DOHH2 (cell line): ENCODE data around the gene NKAIN2.

Experiments
- H3F3A ChIP-seq: fragments of 200-600 bp; sonication (generic), shearing (Covaris generic); 2 replicates; pipeline ENCODE4 v1.6.0; 2016; ENCODE audit warnings: antibody characterized with exemption, mild to moderate bottlenecking; ENCODE audit not compliant: control insufficient read depth, insufficient read depth
- H3K27ac ChIP-seq: fragments of 200-600 bp; sonication (generic); 2 replicates; pipeline ENCODE4 v1.5.1; 2014; ENCODE audit warnings: low read depth, mild to moderate bottlenecking, low read length, moderate library complexity
- H3K27me3 ChIP-seq: fragments of 200-600 bp; sonication (generic); 2 replicates; pipeline ENCODE4 v1.6.1; 2014; ENCODE audit warnings: mild to moderate bottlenecking, low read length, mixed read lengths; ENCODE audit not compliant: control insufficient read depth
- H3K36me3 ChIP-seq: fragments of 200-600 bp; sonication (generic); 2 replicates; pipeline ENCODE4 v1.6.1; 2014; ENCODE audit warnings: mild to moderate bottlenecking, low read length, moderate library complexity, mixed read lengths; ENCODE audit not compliant: control insufficient read depth
- H3K4me1 ChIP-seq: fragments of 200-600 bp; sonication (generic); 2 replicates; pipeline ENCODE4 v1.6.1; 2014; ENCODE audit warnings: mild to moderate bottlenecking, low read length, mixed read lengths; ENCODE audit not compliant: control insufficient read depth
- H3K4me2 ChIP-seq: fragments of 200-600 bp; sonication (generic); 2 replicates; pipeline ENCODE4 v1.6.0; 2014; ENCODE audit warnings: mild to moderate bottlenecking, low read length, moderate library complexity
- H3K4me3 ChIP-seq: fragments of 200-600 bp; sonication (generic); 2 replicates; pipeline ENCODE4 v1.5.1; 2014; ENCODE audit warnings: mild to moderate bottlenecking, low read length, mixed read lengths
- H3K79me2 ChIP-seq: fragments of 200-600 bp; sonication (generic); 2 replicates; pipeline ENCODE4 v1.6.1; 2014; ENCODE audit warnings: mild to moderate bottlenecking, low read length, mixed read lengths; ENCODE audit not compliant: control insufficient read depth
- H3K9me2 ChIP-seq: fragments of 200-600 bp; sonication (generic); replicated peaks from 2 replicates; pipeline ENCODE4 v1.6.1; 2014; ENCODE audit warnings: mild to moderate bottlenecking, low read length, mixed read lengths; ENCODE audit not compliant: control insufficient read depth
- H3K9me3 ChIP-seq: fragments of 200-600 bp; sonication (generic); 2 replicates; pipeline ENCODE4 v1.6.1; 2014; ENCODE audit warnings: antibody characterized with exemption, low read length, mixed read lengths; ENCODE audit not compliant: control insufficient read depth, insufficient read depth
- H4K20me1 ChIP-seq: fragments of 200-600 bp; sonication (generic); 2 replicates; pipeline ENCODE4 v1.6.0; 2014; ENCODE audit warnings: low read depth, mild to moderate bottlenecking, antibody characterized with exemption, low read length, moderate library complexity; ENCODE audit not compliant: control insufficient read depth, insufficient read depth
- CTCF ChIP-seq: fragments of 200-600 bp; sonication (generic); IDR thresholded peaks from one replicate; pipeline ENCODE4 v1.5.1; 2014; ENCODE audit warnings: antibody characterized with exemption, mild to moderate bottlenecking, low read depth, low read length; ENCODE audit not compliant: poor library complexity, severe bottlenecking
- EZH2phosphoT487 ChIP-seq: fragments of 200-600 bp; sonication (generic); IDR thresholded peaks from 2 replicates; pipeline ENCODE4 v1.6.1; 2017; ENCODE audit warnings: borderline replicate concordance, mild to moderate bottlenecking, antibody characterized with exemption, low read length, moderate library complexity, mixed read lengths

Gene NKAIN2

GRCh38 chr6:124859366-124859765, 1055.7 kb downstream of the NKAIN2 start:
- Histone ChIP-seq H3F3A (no peaks in the 10 kb centered on the region), H4K20me1 (no peaks in the 10 kb centered on the region), H3K9me3 (no peaks in the 10 kb centered on the region), H3K4me3 (no peak overlapping the region), H3K79me2 (no peaks in the 10 kb centered on the region), H3K9me2 (no peaks in the 10 kb centered on the region), H3K36me3 (no peaks in the 10 kb centered on the region), H3K27ac (no peak overlapping the region), H3K4me2 (no peak overlapping the region), H3K4me1 (no peaks in the 10 kb centered on the region), H3K27me3 (no peaks in the 10 kb centered on the region)
- TF ChIP-seq CTCF (no peak), EZH2phosphoT487 (no peak)

- Histone ChIP-seq H3K27ac (no peak overlapping the region), H3K4me2 (no peak overlapping the region), H3K9me3 (no peaks in the 10 kb centered on the region), H3K4me3 (no peak overlapping the region), H3K36me3 (no peaks in the 10 kb centered on the region), H3F3A (no peaks in the 10 kb centered on the region), H4K20me1 (no peaks in the 10 kb centered on the region), H3K4me1 (no peaks in the 10 kb centered on the region), H3K79me2 (no peaks in the 10 kb centered on the region), H3K9me2 (no peaks in the 10 kb centered on the region), H3K27me3 (no peaks in the 10 kb centered on the region)
- TF ChIP-seq EZH2phosphoT487 (no peak), CTCF (no peak)
Measured at GRCh38 chr6:124866040-124866439, 1062.4 kb downstream of the NKAIN2 start.

- H3K36me3 ChIP-seq, result no peaks in the 10 kb centered on the region
- no peaks in the 10 kb centered on the region for H3K4me1 ChIP-seq
- no peak overlapping the region for H3K4me2 ChIP-seq
- no peaks in the 10 kb centered on the region for H3K9me3 ChIP-seq
- no peaks in the 10 kb centered on the region for H3K27me3 ChIP-seq
- no peak overlapping the region for H3K27ac ChIP-seq
- H3K4me3 ChIP-seq, result no peak overlapping the region
- no peaks in the 10 kb centered on the region for H3K9me2 ChIP-seq
- no peak for TF ChIP-seq EZH2phosphoT487
- TF ChIP-seq CTCF, result no peak
- no peaks in the 10 kb centered on the region for H3F3A ChIP-seq
- H4K20me1 ChIP-seq, result no peaks in the 10 kb centered on the region
- no peaks in the 10 kb centered on the region for H3K79me2 ChIP-seq
Measured at GRCh38 chr6:124867121-124867520, 1063.5 kb downstream of the NKAIN2 start.

- Histone ChIP-seq H3K79me2 (no peaks in the 10 kb centered on the region), H3K4me3 (no peak overlapping the region), H3K36me3 (no peaks in the 10 kb centered on the region), H3K27ac (no peak overlapping the region), H3K27me3 (no peaks in the 10 kb centered on the region), H3F3A (no peaks in the 10 kb centered on the region), H4K20me1 (no peaks in the 10 kb centered on the region), H3K4me2 (no peak overlapping the region), H3K9me3 (no peaks in the 10 kb centered on the region), H3K9me2 (no peaks in the 10 kb centered on the region), H3K4me1 (no peaks in the 10 kb centered on the region)
- TF ChIP-seq EZH2phosphoT487 (no peak), CTCF (no peak)
Measured at GRCh38 chr6:124868481-124868880, 1064.8 kb downstream of the NKAIN2 start.
